Natural killer cell treated with Interleukin-12 subunit alpha and Interleukin-12 subunit beta and Interleukin-15 and Interleukin-18, amount 100 ng/mL, for 72 hours (primary cell): ENCODE results near the gene CADPS. TPM values are rescaled to one million over a fixed set of nuclear protein-coding genes. Genes with fewer than 3 reads are reported as not detected.

Source experiments
- ATAC-seq, 2 donors: fragments of 150-1000 bp; cut with Tn5 transposase in 1 of 2; sonication (Bioruptor Pico), chemical (Tn5 transposase) in 1 of 2; 2 replicates each; pipeline ENCODE4 v1.10.0; 2021
- DNase-seq: peaks from one replicate; pipeline ENCODE4 v3.0.0; 2022; ENCODE audit warnings: low spot score
- H3K27ac Mint-ChIP-seq, 2 donors: 1 replicate in 1 of 2; 2 replicates in 1 of 2; pipeline ENCODE4 v1.8.0; 2022; ENCODE audit warnings: mixed read lengths in 2 of 2, mild to moderate bottlenecking in 1 of 2, moderate library complexity in 1 of 2
- H3K27me3 Mint-ChIP-seq, 2 donors: 1 replicate in 1 of 2; 2 replicates in 1 of 2; pipeline ENCODE4 v1.8.0; 2022; ENCODE audit warnings: mixed read lengths in 2 of 2
- H3K36me3 Mint-ChIP-seq: one replicate; pipeline ENCODE4 v1.8.0; 2022; ENCODE audit warnings: mixed read lengths
- H3K4me1 Mint-ChIP-seq, 2 donors: 1 replicate in 1 of 2; 2 replicates in 1 of 2; pipeline ENCODE4 v1.8.0; 2022; ENCODE audit warnings: low read depth in 2 of 2, mixed read lengths in 2 of 2, mild to moderate bottlenecking in 1 of 2
- H3K4me3 Mint-ChIP-seq: one replicate; pipeline ENCODE4 v1.8.0; 2022; ENCODE audit warnings: mixed read lengths
- H3K9me3 Mint-ChIP-seq: 2 replicates; pipeline ENCODE4 v1.8.0; 2022; ENCODE audit warnings: mixed read lengths
- total RNA-seq, 2 donors: library from RNA; stranded (reverse); gene quantifications; one replicate each; pipeline ENCODE4 v1.2.3, GENCODE V29; 2022

The CADPS gene
- total RNA-seq, 2 donors from 2014 or later: not detected

DNA sequence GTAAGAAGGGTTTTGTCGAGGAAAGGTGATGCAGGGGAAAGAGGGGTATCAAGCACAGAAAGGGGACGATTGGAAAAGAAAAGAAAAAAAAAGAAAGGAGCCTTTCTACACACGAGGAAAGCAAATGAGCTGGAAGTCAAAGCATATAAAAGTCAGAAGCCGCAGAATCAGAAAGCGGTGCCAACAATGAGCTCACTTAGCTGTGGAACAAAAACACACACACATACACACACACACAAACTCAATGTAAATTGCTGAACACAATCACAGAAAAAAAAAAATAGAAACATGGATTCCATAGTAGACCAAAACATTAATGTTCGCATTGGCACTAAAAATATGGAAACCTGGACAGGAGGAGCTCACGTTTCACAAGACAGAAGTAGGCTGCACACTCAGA is 438.4 kb downstream of the CADPS start:
- no peak overlapping the region for H3K4me3 Mint-ChIP-seq
- H3K27me3 Mint-ChIP-seq: peaks cover 0 to 7% of the 10 kb centered on the region in 2 donors
- DNase-seq: no peak
- no peak overlapping the region for H3K27ac Mint-ChIP-seq
- H3K9me3 Mint-ChIP-seq: no peaks in the 10 kb centered on the region
- no peak for ATAC-seq
- H3K36me3 Mint-ChIP-seq: no peaks in the 10 kb centered on the region
- no peaks in the 10 kb centered on the region for H3K4me1 Mint-ChIP-seq

DNA sequence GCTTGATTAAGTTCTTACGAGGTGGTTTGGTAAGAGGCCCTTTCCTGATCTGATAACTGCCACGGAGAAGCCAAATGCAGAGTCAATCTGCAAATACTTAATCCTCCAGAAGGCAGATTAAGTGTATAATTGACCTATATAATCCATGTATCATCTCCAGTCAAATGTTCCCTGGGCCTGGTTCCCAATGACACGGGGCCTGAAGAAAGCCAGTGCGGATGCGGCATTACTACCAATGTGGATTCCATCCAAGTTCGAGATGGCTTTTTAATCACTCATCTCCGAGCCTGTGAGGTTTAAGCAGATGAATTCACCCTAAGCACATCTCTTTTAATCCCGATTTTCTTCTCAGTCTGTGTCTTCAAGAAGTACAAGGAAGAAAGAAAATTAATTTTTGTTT is 441.8 kb downstream of the CADPS start:
- Mint-ChIP-seq H3K27ac (no peak overlapping the region), H3K9me3 (no peaks in the 10 kb centered on the region), H3K36me3 (no peaks in the 10 kb centered on the region), H3K27me3 (peaks cover 0 to 7% of the 10 kb centered on the region in 2 donors), H3K4me3 (no peak overlapping the region), H3K4me1 (no peaks in the 10 kb centered on the region)
- DNase-seq: no peak
- no peak for ATAC-seq

DNA sequence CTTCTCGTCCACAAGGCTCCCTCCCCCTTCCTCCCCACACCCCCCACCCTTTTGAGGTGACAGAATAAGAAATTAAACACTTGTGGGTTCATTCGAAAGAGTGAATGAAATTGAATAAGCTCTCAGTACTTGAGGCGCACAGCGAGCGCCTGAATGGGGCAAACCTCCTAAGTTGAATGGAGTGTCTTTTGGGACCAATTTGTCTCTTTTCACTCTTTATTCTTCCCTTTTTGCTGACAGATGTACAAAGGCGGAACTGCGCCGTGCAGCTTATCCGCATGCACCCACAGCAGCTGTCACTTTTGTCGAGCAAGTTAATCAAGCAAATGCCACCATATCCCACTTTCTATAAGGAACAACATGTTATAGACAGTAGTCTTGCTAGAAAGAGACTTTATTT is 454.0 kb downstream of the CADPS start:
- Mint-ChIP-seq H3K9me3 (no peaks in the 10 kb centered on the region), H3K27ac (no peak overlapping the region), H3K4me1 (no peaks in the 10 kb centered on the region), H3K4me3 (no peak overlapping the region), H3K36me3 (no peaks in the 10 kb centered on the region), H3K27me3 (no peaks in the 10 kb centered on the region)
- ATAC-seq (no peak), DNase-seq (no peak)

- ATAC-seq (no peak), DNase-seq (no peak)
- H3K36me3 Mint-ChIP-seq: no peaks in the 10 kb centered on the region
- no peak overlapping the region for H3K27ac Mint-ChIP-seq
- peaks cover 4% of the 10 kb centered on the region for H3K9me3 Mint-ChIP-seq
- H3K4me1 Mint-ChIP-seq: no peaks in the 10 kb centered on the region
- H3K27me3 Mint-ChIP-seq: no peaks in the 10 kb centered on the region
- H3K4me3 Mint-ChIP-seq: no peak overlapping the region
Observed at GRCh38 chr3:62416144-62416543, 459.1 kb downstream of the CADPS start.

DNA sequence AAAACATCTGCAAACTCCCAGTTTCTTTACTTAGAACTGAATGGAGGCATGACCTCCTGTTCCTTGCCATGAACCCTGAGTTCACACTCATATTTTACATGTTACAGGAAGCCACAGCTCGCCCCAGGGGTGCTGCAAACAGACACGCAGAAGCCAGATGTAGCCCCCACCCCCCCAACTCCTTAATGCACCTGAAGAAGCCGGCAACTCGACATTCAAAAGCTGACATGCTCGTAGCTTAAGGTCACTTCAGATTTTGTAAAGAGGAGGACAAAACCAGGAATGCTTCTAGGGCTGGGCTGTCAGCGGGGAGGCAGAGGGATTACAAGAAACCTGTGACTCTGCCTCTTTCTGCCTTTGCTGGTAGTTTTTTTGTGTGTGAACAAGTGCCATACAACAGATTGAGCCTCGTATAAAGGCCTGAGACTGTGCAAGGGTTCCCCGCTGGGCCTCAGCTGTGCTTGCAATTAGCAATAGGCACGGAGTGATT is 459.9 kb downstream of the CADPS start:
- H3K27me3 Mint-ChIP-seq: no peaks in the 10 kb centered on the region
- H3K27ac Mint-ChIP-seq: no peak overlapping the region
- DNase-seq (no peak), ATAC-seq (no peak)
- no peaks in the 10 kb centered on the region for H3K36me3 Mint-ChIP-seq
- H3K9me3 Mint-ChIP-seq: peaks cover 4% of the 10 kb centered on the region
- H3K4me3 Mint-ChIP-seq: no peak overlapping the region
- no peaks in the 10 kb centered on the region for H3K4me1 Mint-ChIP-seq

- ATAC-seq (no peak), DNase-seq (no peak)
- Mint-ChIP-seq H3K27me3 (no peaks in the 10 kb centered on the region), H3K4me1 (no peaks in the 10 kb centered on the region), H3K27ac (no peak overlapping the region), H3K4me3 (no peak overlapping the region), H3K36me3 (no peaks in the 10 kb centered on the region), H3K9me3 (peaks cover 4% of the 10 kb centered on the region)
Observed at GRCh38 chr3:62414786-62415185, 460.4 kb downstream of the CADPS start.

- DNase-seq (no peak), ATAC-seq (no peak)
- peaks cover 4% of the 10 kb centered on the region for H3K9me3 Mint-ChIP-seq
- H3K27me3 Mint-ChIP-seq: no peaks in the 10 kb centered on the region
- H3K4me1 Mint-ChIP-seq: no peaks in the 10 kb centered on the region
- no peaks in the 10 kb centered on the region for H3K36me3 Mint-ChIP-seq
- H3K27ac Mint-ChIP-seq: no peak overlapping the region
- no peak overlapping the region for H3K4me3 Mint-ChIP-seq
Observed at GRCh38 chr3:62413687-62414086, 461.5 kb downstream of the CADPS start.

DNA sequence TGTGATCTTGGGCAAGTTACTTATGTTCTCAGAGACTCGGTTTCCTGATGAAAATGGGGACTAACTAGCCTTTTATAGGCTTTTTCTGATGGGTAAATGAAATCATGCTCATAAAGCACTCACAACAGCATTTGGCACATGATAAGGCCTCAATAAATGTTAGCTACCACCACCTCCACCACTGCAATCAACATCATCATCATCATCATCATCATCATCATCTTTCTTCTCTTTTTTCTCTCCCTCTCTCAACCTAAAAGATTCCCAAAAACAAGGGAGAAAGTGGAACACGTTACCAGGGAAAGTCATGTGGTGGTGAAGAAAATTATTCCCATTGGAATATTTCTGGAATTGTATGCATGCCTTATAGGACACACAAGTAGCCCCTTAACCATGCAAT is 468.3 kb downstream of the CADPS start:
- Mint-ChIP-seq H3K9me3 (no peaks in the 10 kb centered on the region), H3K4me3 (no peak overlapping the region), H3K4me1 (no peaks in the 10 kb centered on the region), H3K27me3 (no peaks in the 10 kb centered on the region), H3K36me3 (no peaks in the 10 kb centered on the region), H3K27ac (no peak overlapping the region)
- ATAC-seq: no peak
- no peak for DNase-seq

DNA sequence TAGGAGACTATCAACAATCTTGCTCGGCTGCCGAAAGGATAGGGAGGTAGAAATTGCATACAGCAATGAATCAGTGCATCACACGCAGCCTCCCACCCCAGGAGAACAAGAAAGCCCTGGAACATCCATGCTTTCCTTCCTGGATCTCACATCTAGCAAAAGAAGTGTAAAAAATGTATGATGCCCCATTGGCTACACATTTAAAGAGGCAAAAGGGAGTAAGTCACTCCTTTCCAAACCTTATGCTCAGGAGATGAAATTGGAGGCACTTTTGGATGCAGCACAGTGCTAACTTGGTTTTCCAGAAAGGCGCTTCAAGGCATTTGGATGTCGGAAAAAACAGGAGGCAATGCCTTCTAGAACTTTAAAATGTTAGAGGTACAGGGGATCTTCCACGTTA is 469.6 kb downstream of the CADPS start:
- H3K4me3 Mint-ChIP-seq: no peak overlapping the region
- DNase-seq (no peak), ATAC-seq (no peak)
- no peak overlapping the region for H3K27ac Mint-ChIP-seq
- H3K27me3 Mint-ChIP-seq: no peaks in the 10 kb centered on the region
- H3K9me3 Mint-ChIP-seq: no peaks in the 10 kb centered on the region
- H3K36me3 Mint-ChIP-seq: no peaks in the 10 kb centered on the region
- no peaks in the 10 kb centered on the region for H3K4me1 Mint-ChIP-seq

DNA sequence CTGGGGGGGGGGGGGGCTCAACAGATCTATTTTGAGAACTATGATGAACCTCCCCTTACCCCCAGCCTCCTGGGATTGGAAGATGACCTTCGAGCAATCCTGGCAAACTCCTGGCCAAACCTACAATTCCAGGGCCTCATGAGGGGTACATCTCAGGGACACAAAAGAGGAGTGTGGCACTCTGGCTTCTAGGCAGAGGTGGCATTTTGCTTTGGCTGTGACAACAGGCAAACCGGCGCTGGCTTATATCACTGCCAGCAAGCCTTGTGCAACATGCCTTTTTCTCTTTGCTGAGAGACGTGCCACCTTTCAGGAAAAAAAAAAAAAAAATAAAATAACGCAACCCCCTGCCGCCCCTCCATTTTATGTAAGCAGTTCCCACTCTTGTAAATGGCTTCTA is 470.1 kb downstream of the CADPS start:
- Mint-ChIP-seq H3K27ac (no peak overlapping the region), H3K4me1 (no peaks in the 10 kb centered on the region), H3K9me3 (no peaks in the 10 kb centered on the region), H3K36me3 (no peaks in the 10 kb centered on the region), H3K4me3 (no peak overlapping the region), H3K27me3 (no peaks in the 10 kb centered on the region)
- DNase-seq: no peak
- ATAC-seq: no peak

DNA sequence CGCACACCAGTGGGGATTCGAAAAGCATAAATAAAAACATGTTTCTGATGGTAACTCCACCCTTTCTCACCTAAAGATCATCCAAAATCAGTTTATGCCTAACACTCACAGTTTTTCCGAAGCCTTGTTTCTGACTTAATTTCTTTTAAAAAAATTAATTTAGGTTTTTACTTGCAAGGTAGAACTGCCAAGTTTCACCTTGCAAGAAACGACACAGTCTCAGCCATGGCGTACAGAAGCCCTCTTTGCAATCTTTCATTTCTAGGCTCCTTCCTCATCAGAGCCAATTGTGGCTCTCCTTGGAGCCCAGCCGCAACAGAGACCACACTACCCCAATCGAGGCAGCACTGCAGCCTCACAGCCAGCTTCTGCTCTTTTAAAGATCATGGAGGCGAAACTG is 470.9 kb downstream of the CADPS start:
- Mint-ChIP-seq H3K36me3 (no peaks in the 10 kb centered on the region), H3K4me1 (no peaks in the 10 kb centered on the region), H3K27ac (no peak overlapping the region), H3K9me3 (no peaks in the 10 kb centered on the region), H3K4me3 (no peak overlapping the region), H3K27me3 (no peaks in the 10 kb centered on the region)
- DNase-seq (no peak), ATAC-seq (no peak)

DNA sequence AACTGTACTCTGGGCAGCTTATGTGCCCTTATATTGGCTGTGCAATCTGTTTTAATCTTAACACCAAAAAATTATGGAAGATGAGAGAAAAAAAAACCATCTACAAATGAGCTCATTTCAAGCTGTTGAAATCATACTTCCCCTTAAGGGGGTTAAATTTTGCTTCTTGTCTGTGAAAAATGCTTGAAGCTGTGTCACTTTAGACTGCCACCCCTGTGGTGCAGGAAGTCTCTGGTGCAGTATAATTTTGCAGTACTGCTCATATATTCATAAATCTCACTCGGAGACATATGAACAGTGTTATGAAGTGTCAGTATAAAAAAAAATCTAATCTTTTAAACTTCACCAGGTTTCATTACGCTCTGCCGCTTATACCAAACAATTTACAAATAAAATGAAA is 471.5 kb downstream of the CADPS start:
- Mint-ChIP-seq H3K4me1 (no peaks in the 10 kb centered on the region), H3K36me3 (no peaks in the 10 kb centered on the region), H3K27ac (no peak overlapping the region), H3K4me3 (no peak overlapping the region), H3K9me3 (no peaks in the 10 kb centered on the region), H3K27me3 (no peaks in the 10 kb centered on the region)
- ATAC-seq (no peak), DNase-seq (no peak)

DNA sequence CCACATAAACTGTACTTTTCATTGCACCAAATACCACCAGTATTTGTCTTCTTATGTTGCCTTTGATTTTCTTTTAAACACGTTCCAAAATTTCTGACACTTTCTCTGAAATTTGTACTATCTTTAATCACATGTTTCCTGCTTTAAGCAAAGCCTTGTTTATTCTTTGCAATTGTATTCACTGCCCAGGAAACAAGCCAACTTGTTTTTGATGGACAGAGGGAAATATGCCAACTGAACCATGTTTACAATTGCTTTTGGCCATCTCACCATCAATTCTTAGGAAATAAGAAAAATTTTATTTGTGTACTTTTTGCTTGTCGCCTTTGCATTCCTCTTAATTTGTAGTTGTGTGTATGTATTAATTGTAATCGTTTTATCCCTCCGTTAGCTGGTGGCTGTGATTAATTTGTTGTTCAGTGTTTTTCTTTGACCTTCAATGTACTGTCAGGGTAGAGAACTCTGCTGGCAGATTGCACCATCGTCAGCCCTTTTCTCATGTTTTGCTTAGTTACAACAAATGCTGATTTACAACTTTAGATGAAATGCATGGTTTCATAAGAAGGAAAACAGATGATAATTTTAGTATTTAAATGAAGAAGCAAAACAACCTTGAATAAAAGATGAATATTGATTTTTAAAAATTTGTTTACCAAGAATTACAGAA is 482.5 kb downstream of the CADPS start:
- H3K36me3 Mint-ChIP-seq: no peaks in the 10 kb centered on the region
- H3K4me1 Mint-ChIP-seq: no peaks in the 10 kb centered on the region
- no peak for ATAC-seq
- DNase-seq: no peak
- no peak overlapping the region for H3K4me3 Mint-ChIP-seq
- H3K27me3 Mint-ChIP-seq: no peaks in the 10 kb centered on the region
- no peak overlapping the region for H3K27ac Mint-ChIP-seq
- peaks cover 15% of the 10 kb centered on the region for H3K9me3 Mint-ChIP-seq

- peaks cover 11% of the 10 kb centered on the region for H3K9me3 Mint-ChIP-seq
- peaks cover 0 to 2% of the 10 kb centered on the region in 2 donors for H3K27me3 Mint-ChIP-seq
- H3K4me3 Mint-ChIP-seq: no peak overlapping the region
- no peak overlapping the region for H3K27ac Mint-ChIP-seq
- DNase-seq: no peak
- ATAC-seq: no peak
- no peaks in the 10 kb centered on the region for H3K36me3 Mint-ChIP-seq
- no peaks in the 10 kb centered on the region for H3K4me1 Mint-ChIP-seq
Observed at GRCh38 chr3:62387251-62387650, 488.0 kb downstream of the CADPS start.

DNA sequence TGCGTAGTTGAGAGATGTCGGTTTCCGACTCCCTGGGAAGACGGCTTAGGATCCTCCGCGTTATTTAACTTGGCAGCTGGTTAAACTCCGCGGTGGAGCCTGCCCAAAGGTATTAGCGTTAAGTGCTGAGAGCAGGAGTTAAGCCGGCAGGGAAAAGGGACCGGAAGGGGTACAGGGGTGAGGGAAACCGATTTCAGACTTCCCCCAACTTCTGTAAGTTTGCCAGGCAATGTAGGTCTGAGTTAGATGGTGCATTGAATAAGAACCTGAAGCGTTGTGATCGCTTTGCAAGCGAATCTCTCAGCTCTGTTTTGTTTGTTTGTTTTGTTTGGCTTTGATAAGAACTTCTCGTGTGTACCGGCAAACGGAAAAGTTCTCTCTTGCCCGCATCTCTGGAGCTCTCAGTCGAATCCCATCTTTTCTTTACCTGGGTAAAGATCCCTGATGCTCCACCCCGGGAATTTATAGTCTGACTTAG is 495.9 kb downstream of the CADPS start:
- no peaks in the 10 kb centered on the region for H3K4me1 Mint-ChIP-seq
- ATAC-seq (no peak), DNase-seq (no peak)
- peaks cover 7% of the 10 kb centered on the region for H3K36me3 Mint-ChIP-seq
- H3K27me3 Mint-ChIP-seq: peaks cover 25 to 49% of the 10 kb centered on the region in 2 donors
- no peak overlapping the region for H3K4me3 Mint-ChIP-seq
- H3K27ac Mint-ChIP-seq: no peak overlapping the region
- H3K9me3 Mint-ChIP-seq: peaks cover 6% of the 10 kb centered on the region
